GM03348 (cell line): ENCODE results near the gene NGEF.
A peak's percentile ranks its signal among the peaks of the same experiment; 100 is the strongest.
"Not testable (repeated sequence)": the region's sequence is repeated elsewhere in the genome, so short reads cannot be mapped to it uniquely, and the experiment has no call there.

Experiments
- DNase-seq: peaks from one replicate; pipeline ENCODE4 v3.0.0; 2012; ENCODE audit warnings: low spot score

Gene NGEF

DNA sequence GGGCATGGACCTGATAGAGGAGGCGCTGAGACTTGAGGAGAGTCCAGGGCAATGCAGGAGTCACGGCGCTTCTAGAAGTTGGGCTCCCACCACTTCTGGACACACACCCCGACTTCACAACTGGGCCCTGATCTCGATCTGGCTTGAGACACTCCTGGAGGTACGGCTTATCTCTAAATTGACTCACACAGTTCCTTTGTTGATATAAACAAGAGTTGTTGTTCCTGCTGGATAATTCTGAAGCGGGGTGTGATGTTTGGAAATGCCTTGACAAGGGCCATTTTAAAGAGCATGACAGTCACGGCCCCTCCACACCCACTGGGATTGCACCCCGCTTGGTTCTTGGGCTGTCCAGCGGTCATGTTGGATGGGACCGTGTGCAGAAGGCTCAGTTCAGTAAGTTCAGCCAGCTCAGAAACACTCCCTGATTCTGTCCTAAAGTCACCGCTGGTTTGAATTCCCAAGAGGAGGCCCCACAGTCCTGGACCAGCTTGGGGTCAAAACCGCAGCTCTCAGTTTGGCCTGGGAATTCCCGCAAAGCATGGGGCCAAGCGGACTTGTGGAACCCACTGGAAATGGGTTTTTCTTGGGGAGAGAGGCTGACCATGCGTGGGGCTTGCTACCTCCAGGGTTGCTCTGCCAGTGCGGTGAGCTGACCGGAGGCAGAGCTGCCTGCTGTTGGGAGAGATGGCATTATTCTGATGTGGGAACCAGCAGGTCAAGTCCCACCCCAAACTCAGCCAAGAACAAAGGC lies 10.1 kb upstream of the NGEF start:
- DNase-seq: no peak

DNA sequence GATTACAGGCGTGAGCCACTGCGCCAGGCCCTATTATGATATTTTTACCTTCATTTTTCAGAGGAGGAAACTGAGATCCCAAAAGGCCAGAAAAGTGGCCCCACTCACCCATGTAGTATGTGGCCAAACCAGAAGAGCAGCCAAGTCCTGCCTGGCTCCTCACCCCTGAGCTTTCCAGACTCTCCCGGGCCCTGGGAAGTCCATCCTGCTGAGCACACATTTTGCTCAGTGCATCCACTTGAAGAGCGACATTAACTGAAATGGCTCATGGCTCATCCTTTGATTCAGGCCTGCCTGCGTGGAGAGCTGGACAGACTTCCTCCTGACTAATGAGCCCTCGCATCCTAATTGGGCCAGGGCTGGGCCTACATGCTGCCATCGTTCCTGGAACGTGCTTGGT lies 9.5 kb upstream of the NGEF start:
- no peak for DNase-seq

DNA sequence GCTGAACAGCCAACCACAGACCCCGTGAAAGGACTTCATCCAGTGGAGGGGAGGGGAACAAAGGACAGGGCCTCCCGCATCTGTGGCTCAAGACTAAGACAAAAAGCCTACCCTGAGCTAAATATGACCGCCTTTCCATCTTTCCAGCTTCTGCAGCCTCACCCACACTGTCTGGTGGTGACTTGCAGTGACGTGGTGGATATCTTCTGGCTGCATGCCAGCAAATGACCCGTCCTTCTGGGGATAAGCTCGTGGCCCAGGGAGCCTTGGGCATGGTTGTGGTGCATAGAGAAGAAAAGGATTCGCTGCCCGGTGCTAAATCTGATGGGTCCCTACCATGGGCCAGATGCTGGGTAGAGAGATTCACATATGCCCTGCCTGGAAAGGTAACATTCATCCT lies 8.7 kb upstream of the NGEF start:
- no peak for DNase-seq

DNA sequence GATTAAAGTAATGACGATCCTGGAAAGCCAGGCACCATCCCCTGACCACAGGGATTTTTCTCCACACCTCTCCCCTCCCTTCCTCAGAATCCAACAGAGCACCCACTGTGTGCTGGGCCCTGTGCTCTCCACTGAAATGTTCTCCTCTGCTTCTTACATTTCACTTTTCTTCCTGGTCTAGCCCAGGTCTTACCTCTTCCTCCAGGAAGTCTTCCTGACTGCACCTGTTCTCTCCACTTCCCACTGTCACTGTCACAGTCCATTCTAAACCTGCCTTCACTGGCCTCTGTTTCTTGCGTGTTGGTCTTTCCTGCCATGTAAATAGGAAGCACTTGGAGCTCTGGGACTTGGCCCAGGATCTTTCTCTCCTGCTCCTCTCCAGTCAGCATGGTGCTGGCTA lies 7.4 kb upstream of the NGEF start:
- DNase-seq: no peak

DNA sequence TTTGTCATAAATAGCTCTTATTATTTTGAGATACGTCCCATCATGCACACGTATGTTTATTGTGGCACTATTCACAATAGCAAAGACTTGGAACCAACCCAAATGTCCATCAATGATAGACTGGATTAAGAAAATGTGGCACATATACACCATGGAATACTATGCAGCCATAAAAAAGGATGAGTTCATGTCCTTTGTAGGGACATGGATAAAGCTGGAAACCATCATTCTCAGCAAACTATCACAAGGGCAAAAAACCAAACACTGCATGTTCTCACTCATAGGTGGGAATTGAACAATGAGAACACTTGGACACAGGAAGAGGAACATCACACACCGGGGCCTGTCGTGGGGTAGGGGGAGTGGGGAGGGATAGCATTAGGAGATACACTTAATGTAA lies 6.6 kb upstream of the NGEF start:
- DNase-seq: not testable (repeated sequence)

DNA sequence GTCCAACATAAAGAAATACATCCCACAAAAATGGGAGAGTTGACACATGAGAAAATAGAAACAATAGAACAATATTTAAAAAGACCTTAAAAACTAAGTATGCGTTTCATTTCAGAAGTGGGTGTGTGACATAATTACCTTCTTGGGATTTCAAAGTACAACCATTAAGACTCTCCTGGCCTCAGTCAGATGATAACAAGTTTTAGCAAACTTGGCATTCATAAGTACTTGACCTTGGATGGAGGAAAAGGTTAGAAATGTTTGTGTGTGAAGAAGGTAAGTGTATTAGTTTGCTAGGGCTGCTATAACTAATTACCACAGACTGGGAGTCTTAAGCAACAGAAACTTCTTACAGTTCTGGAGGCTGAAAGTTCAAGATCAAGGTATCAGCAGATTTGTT lies 4.9 kb upstream of the NGEF start:
- DNase-seq: no peak

DNA sequence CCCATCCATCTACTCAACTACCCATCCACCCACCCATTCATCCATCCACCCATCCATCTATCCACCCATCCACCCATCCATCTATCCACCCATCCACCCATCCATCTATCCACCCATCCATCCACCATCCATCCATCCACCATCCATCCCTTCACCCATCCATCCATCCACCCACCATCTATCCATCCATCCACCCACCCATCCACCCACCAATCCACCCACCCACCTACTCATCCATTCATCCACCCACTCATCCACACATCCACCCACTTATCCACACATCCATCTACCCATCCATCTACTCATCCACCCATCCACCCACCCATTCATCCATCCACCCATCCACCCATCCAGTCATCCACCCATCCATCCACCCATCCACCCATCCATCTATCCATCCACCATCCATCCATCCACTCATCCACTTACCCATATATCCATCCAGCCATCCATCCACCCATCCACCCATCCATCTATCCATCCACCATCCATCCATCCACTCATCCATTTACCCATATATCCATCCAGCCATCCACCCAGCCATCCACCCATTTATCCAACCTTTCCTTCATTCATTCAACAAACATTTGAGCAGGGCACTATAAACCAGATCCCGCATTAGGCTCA lies 2.1 kb upstream of the NGEF start:
- no peak for DNase-seq

DNA sequence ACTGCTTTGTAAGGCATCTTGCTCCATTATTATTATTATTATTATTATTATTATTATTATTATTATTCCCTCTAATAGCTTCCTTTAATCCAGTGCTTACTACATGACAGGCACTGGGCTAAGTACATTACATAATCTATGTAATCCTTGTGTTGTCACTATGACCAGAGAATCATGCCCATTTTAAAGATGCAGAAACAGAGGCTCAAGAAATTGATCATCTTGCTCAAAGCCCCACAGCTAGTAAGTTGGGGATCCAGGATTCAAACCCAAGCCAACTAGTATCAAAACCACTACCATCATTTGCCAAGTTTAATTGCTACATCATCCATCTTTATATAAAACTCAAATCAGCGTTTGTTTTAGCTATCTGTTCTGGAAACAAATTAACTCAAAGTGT lies 594 bp upstream of the NGEF start:
- no peak for DNase-seq

DNA sequence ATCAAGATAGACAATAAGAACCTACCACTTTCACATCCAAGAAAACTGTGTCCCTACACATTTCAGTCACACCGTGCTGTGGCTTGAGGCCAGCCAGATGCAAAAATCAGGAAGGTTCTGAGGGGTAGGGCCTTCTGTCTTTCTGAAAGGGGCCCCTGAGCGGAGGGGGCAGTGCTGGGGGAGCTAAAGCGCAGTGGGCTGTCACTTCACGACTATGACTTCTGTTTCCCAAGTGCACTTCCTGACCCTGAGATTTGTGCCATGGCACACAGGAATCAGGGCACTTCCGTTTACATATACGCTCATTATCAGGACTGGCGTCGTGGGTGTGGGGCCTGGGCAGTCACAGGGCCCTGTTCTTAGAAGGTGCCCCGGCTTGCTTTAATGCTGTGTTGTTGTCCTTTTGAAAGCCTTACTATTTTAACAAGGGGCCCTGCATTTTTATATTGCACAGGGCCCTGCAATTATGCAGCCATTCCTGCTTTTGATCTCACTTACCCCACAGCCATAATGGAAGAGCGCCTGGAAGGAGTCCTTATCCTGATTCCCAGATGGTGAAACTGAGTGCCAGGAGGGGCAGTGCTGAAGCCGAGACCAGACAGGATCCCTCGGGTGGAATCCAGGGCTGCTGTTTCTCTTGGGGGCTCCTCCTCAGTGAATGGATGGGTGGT lies 620 bp downstream of the NGEF start:
- no peak for DNase-seq

DNA sequence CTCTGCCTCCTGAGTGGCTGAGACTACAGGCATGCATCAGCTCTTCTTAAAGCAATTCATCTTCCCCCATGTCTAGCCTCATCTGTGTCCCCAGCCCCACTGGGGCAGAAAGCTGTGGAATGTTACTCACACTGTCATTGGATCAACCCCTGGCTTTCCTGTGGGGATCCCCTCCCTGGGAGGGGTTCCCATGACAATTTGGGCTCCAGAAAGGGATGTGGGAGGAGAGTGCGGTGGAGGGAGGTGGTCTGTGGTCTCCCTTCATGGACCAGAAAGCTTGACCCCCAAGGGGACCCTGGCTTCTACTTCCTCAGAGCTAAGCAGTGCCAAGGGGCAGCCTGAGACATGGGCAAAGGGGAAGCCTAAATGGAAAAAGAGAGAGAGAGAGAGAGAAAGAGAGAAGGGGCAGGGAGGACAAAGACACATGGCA lies 1.3 kb downstream of the NGEF start:
- DNase-seq: no peak

DNA sequence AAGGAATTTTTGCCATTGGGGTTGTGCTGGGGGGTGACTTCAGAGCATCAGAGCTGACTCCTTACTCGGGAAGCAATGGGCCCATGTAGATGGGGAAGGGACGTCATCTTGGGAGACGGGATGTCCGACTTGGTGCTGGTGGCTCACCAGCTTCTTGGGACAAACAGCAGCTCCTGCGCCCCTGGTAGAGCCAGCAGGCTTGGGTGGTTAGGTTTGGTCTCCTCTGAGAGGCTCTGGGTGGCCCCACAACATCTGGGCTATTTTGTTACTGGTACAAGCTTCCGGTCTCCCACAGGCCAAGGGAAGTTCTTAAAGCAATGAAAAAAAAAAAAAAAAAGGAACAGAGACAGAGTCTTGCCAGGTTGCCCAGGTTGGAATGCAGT lies 1.8 kb downstream of the NGEF start:
- no peak for DNase-seq

DNA sequence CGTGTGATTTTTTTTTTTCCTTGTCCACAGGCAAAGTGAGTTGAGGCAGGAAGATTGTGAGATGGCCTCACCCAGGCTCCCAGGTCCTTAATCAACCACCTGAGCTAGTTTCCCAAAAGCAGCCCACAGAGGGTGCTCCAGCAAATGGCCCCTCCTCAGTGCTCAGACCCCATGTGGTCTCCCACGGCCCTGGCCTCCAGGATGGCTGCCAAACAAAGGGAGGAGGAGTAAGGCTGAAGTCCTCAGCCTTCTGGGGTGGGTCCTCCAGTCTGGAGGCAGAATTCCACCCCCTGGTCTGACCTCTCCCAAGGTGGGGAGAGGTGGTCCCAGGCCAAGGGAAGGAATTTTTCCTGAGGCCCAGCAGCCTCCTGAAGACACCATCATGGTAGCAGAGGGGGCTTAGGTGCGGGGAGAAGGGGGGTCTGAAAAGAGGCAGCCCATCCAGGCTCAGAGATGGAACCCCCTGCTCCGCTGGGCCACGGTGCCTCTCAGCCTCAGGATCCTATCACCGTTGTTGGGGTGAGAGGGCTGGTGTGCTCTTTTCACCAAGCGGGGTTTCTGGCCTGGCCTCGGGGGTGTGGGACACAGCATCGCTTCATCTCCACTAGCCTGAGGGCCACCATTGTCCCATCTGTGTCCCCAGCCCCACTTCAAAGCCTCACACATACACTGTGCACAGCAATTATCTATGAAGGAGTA lies 2.3 kb downstream of the NGEF start:
- no peak for DNase-seq

DNA sequence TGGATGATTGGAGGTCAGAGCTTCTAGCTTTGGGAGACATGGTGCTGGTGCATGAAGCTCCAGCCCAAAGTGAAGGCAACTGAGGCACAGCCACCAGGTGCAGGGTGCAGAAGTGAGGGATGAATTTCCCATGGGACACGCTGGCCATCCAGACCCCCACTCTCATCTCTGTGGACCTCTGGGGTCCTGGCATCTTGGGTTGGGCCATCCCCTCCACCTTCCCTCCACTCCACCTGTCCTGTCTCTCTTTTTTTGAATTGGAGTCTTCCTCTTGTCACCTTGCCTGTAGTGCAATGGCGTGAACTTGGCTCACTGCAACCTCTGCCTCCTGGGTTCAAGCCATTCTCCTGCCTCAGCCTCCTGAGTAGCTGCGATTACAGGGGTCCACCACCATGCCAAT lies 3.4 kb downstream of the NGEF start:
- DNase-seq: no peak

DNA sequence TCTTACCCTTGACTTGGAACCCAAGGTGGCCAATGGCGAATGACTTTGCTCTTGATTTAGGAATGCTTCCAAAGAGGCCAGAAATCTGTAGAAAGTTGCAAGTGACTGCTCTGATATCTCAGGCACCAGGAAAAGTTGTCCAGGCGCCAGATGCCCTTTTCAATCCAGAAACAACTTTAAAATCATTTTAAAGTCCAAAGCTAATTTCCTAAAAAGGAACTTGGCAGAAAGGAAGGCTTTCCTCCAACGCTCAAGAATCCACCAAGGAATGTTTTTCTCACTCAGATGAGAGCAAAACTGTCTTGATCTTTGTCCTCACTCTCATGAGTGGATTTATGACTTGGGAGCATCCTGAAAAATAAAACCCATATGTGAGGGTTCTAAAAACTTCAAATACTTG lies 5.3 kb downstream of the NGEF start:
- peak; percentile 25 for DNase-seq

DNA sequence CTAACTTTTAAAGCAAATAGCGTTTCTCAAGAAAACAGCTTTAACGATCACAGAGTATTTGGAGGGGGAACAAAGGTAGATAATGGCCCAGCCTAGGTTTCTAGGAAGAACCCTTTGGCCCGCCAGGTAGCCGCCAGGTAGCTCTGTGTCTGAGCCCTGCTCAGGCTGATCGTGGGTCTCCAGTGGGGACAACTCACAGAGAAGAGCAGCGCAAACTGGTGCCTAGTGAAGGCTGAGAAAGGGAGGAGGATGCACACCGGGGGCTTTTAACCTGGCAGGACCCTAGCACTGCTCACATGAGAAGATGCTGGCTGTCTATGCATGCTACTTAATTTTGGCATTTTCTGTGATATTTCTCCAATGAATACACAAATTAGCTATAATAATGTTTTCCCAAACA lies 5.8 kb downstream of the NGEF start:
- no peak for DNase-seq

DNA sequence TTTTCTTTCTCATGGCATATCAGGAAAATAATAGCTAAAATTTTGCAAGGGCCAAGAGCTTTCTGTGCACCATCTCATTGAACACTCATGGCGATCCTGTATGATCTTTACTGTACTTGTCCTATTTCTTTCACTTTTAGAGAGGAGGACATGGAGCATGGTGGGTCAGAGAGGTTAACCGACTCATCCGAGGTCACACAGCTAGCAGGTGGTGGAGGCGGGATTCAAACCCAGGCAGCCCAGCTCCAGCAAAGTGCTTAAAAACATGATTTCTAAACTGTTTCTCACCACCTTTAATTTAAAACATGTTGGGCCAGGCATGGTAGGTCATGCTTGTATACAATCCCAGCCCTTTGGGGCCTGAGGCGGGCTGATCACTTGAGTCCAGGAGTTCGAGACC lies 6.4 kb downstream of the NGEF start:
- DNase-seq: no peak

DNA sequence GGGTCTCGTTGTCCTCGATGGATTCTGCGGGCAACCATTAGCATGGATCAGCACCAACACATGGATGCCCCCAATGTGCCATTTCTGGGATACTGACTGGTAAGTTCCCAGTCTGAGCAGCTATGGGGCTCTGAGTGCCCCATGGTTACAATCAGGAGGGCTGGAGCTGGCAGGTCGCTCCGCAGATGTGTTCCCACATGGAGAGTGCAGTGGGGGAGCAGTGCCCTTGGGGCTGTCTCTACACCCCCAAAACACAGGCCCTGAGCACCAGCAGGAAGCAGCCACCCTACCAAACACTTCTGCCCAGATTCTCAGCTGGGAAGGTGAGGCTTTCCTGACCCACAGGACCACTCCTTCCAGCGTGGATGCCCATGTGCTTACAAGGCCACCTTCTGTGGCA lies 8.0 kb downstream of the NGEF start:
- no peak for DNase-seq

DNA sequence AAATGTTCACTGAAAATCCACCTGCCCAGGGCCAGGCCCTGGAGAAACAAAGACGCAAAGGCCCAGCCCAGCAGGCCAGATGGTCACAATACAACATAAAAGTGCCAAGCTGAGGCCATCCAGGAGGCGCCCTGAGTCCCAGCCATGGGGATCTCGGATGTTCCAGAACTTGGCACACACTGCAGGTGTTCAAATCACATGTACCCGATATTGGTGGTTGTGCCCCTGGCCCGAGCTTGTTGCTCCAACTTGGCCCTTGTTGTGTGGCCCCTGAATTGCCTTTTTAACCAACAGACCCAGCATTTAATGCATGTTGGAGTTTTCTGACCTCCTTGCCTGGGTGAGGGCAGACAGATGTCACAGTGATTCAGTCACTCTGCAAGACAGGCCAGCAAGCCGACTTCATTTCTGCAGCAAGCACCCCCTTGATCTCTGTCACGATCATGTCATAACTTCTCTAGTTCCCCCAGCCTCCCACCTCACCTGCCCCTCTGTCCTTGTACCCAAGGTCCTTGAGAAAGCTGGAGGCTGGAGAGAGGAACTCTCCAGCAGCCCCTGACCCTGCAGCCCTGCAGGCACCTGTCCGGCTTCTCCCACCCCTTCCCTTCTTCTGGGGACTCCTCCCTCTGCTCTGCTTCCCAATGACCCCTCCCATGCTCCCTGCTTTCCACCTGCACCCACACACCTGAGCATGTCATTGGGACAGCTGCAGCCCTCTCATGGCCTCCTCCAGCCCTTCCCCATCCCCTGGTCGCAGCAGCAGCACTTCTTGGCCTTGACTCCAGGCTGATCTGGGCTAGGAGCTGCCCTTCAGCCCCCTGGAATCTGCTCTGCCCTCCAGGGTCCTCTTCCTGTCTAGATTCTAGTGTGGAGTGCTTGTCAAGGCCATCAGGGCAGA lies 9.1 kb downstream of the NGEF start:
- no peak for DNase-seq

DNA sequence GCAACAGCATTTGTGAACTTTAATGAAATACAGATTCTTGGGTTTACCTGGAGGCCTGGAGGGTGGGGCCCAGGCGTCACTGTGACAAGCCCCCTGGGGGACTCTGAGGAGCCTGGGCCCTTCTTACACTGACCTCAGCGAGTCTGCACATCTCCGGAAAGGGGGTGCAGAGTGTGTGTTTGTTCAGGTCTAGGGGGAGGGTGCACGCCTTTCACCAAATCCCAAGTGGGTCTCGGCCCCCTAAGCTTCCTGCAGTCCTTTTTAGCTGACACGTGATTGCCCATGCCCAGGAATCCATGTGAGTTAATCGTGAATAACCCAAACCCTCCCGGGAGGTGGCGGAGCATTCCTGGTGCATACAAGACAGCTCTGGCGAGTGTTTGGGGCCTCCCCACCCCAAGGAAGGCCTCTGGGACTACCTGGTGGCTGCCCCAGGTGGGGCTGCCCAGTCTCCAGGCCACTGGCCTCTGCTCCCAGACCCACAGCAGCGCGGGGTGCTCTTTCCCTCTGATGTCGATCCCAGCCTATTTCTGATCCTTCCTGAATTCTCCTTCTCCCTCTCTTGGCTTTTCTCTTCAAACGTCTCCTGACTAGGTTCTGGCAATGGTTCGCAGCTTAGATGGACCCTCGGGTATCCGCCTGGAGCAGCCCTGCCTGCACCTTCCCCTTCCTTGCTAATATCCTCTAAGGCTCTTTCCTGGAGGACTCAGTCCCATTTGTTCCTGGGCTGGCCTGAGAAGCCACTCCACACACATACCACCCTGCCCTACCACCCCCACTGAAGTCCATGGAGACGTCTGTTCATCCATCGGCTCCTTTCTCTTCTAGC lies 10.0 kb downstream of the NGEF start:
- DNase-seq: no peak

DNA sequence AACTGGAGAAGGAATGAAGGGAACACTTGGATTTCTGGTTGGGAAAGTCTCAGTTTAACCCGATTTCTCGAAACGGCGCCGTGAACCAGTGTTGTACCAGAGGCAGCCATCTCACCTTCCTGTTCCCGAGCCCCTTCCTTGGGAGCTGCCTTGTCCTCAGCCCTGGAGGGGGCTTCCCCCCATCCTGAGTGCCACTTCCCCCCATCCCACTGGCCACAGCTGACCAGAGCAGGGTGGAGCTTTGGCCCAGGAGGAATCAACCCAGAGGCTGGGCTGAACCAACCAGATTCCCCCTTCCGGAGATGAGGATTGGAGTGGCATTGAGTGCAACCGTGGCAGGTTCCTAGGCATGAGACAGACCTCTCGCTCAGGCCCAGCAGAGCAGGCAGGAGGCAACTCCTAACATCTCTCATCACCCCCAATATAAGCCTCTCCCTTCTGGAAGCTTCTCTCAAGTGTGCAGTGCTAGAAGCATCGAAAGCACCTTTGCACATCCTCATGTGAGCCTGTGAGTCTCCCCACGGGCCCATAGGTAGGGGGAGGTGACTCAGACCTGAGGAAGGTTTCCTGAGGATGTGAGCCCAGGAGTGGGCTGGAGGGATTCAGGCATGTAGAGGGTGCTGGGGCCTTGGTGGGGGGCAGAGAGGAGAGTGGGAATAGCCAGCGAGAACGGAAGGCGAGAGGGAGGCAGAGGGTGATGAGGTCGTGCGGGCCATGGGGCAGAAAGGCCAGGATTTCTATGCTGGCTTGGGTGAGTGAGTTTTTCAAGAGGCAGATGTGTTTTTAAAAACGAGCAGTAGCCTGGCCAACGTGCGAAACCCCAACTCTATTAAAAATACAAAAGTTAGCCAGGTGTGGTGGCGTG lies 11.9 kb downstream of the NGEF start:
- no peak for DNase-seq
